Spleen (tissue), 11 donors: ENCODE results near the gene MYT1. TPM values are rescaled to one million over a fixed set of nuclear protein-coding genes. Genes with fewer than 3 reads are reported as not detected.
"Not testable (repeated sequence)": the region's sequence is repeated elsewhere in the genome, so short reads cannot be mapped to it uniquely, and the experiment has no call there.

ENCODE experiments used
- DNase-seq: peaks from one replicate; pipeline ENCODE4 v3.0.0-alpha.2; 2020
- H3K27ac ChIP-seq, 8 donors: fragments of 200-600 bp; sonication (generic) in 7 of 8; 1 replicate in 4 of 8; 2 replicates in 4 of 8; pipeline versions ENCODE4 v1.5.0 to v1.8.0; 2016 to 2021; ENCODE audit warnings: inconsistent platforms in 4 of 8, mild to moderate bottlenecking in 4 of 8, moderate library complexity in 1 of 8
- H3K27me3 ChIP-seq, 7 donors: fragments of 200-600 bp; sonication (generic) in 6 of 7; replicated peaks in 1 of 7; 1 replicate in 4 of 7; 2 replicates in 3 of 7; pipeline versions ENCODE4 v1.5.0 to v1.8.0; 2016 to 2021; ENCODE audit warnings: inconsistent platforms in 3 of 7, mild to moderate bottlenecking in 1 of 7
- H3K36me3 ChIP-seq, 6 donors: fragments of 200-600 bp; sonication (generic) in 5 of 6; 1 replicate in 4 of 6; 2 replicates in 2 of 6; pipeline versions ENCODE4 v1.5.0 to v1.8.0; 2016 to 2021; ENCODE audit warnings: inconsistent platforms in 2 of 6
- H3K4me1 ChIP-seq, 6 donors: fragments of 200-600 bp; sonication (generic) in 5 of 6; 1 replicate in 3 of 6; 2 replicates in 3 of 6; pipeline versions ENCODE4 v1.5.0 to v1.8.0; 2016 to 2021; ENCODE audit warnings: inconsistent platforms in 3 of 6
- H3K4me3 ChIP-seq, 8 donors: fragments of 200-600 bp; sonication (generic) in 7 of 8; 1 replicate in 4 of 8; 2 replicates in 4 of 8; pipeline versions ENCODE4 v1.5.0 to v1.8.0; 2016 to 2021; ENCODE audit warnings: inconsistent platforms in 4 of 8, mild to moderate bottlenecking in 4 of 8, moderate library complexity in 2 of 8
- H3K9me3 ChIP-seq, 8 donors: fragments of 200-600 bp; sonication (generic) in 7 of 8; 1 replicate in 4 of 8; 2 replicates in 4 of 8; pipeline versions ENCODE4 v1.5.0 to v1.8.0; 2016 to 2021; ENCODE audit warnings: inconsistent platforms in 4 of 8
- CTCF ChIP-seq, 11 experiments: fragments of 200-600 bp in 7 of 11; fragments of 450-650 bp in 4 of 11; sonication (generic) in 4 of 11; IDR thresholded peaks in 8 of 11; conservative IDR thresholded peaks in 3 of 11; 1 replicate in 7 of 11; 2 replicates in 4 of 11; pipeline versions ENCODE4 v1.4.0 to v1.8.0; 2016 to 2021; ENCODE audit warnings: antibody characterized with exemption in 11 of 11, inconsistent platforms in 4 of 11, mild to moderate bottlenecking in 1 of 11
- POLR2A ChIP-seq, 3 donors: fragments of 450-650 bp; IDR thresholded peaks; one replicate each; pipeline ENCODE4 v1.5.1; 2017; ENCODE audit warnings: antibody characterized with exemption in 3 of 3, mild to moderate bottlenecking in 1 of 3
- POLR2AphosphoS5 ChIP-seq, 3 donors: sonication (generic); formaldehyde crosslinking; IDR thresholded peaks; one replicate each; pipeline ENCODE4 v1.5.1; 2017; ENCODE audit warnings: antibody characterized with exemption in 3 of 3
- WGBS, 5 donors: extraction: QIAGEN DNeasy Blood & Tissue Kit in 3 of 5; methylation state at CpG; one replicate each; pipeline versions ENCODE4 v1.1.5 to v1.1.7; 2013 to 2018; 5-methylcytosine and 5-hydroxymethylcytosine counted together
- intact Hi-C: fragments of 100-400 bp; cut with DNase I; formaldehyde crosslinking; loops from one replicate; pipeline ENCODE4 v1.15.0; 2023; ENCODE audit warnings: low total_unique reads
- polyA plus RNA-seq, 3 donors: library from polyadenylated mRNA; stranded (reverse); fragments of 200-250 nt; gene quantifications; one replicate each; pipeline ENCODE4 v1.2.1, GENCODE V29; 2013
- total RNA-seq, 7 donors: library from RNA; depleted of rRNA in 3 of 7; stranded (reverse); fragments of >200 nt in 3 of 7; fragmentation: NEBNext Ultra II Directional in 4 of 7; extraction: Animal tissue kit (Norgen Biotek cat#: 25700) in 4 of 7; gene quantifications; one replicate each; pipeline versions ENCODE4 v1.1.0 to v1.2.1, GENCODE V29; 2016 to 2021
- donor health status: healthy with polysubstance abuse.
- donor health status: DM: no; HTN: no; CAD: no; lungs with moderate emphysema.
- donor health status: DM: no; HTN: no; CAD: no.
- donor health status: Bipolar disorder and iron deficiency.
- donor health status: healthy.
- donor health status: DM: no; HTN: no; CAD: no.
- donor health status: DM: yes; HTN: yes; CAD: no.

Gene MYT1
- total and polyA plus RNA-seq, 10 donors: 0.08 to 2.2 (median 0.60) TPM; not detected in 3

- 82 to 90% (median 88%) methylated on average over 10 of the region's 10 CpGs for WGBS, 5 donors
- Histone ChIP-seq H3K4me3 (no peak overlapping the region), H3K27me3 (peaks cover 0 to 33% (median 4%) of the 10 kb centered on the region in 7 donors), H3K9me3 (no peaks in the 10 kb centered on the region), H3K36me3 (no peaks in the 10 kb centered on the region), H3K4me1 (no peaks in the 10 kb centered on the region), H3K27ac (no peak overlapping the region)
- intact Hi-C loops: no loop called here
- TF ChIP-seq POLR2AphosphoS5 (IDR thresholded peaks at IDR 0.05): no peak
- TF ChIP-seq CTCF (IDR thresholded peaks at IDR 0.05 in 8 of 11, conservative IDR thresholded peaks at IDR 0.05 in 3 of 11): no peak
- TF ChIP-seq POLR2A (IDR thresholded peaks at IDR 0.05): no peak
- peak; percentile 34 for DNase-seq
These were observed 33.4 kb upstream of the MYT1 start for GRCh38 chr20:64130876-64131275.

GRCh38 chr20:64131406-64131805 is 32.8 kb upstream of the MYT1 start:
- intact Hi-C loops: no loop called here
- H3K27me3 ChIP-seq: peaks cover 0 to 33% (median 4%) of the 10 kb centered on the region in 7 donors
- no peak overlapping the region for H3K27ac ChIP-seq
- H3K4me3 ChIP-seq: no peak overlapping the region
- no peaks in the 10 kb centered on the region for H3K9me3 ChIP-seq
- no peaks in the 10 kb centered on the region for H3K36me3 ChIP-seq
- no peaks in the 10 kb centered on the region for H3K4me1 ChIP-seq
- peak; percentile 33 for DNase-seq
- 85 to 96% (median 87%) methylated on average over 4 of the region's 4 CpGs for WGBS, 5 donors
- no peak for TF ChIP-seq POLR2AphosphoS5 (IDR thresholded peaks at IDR 0.05)
- no peak for TF ChIP-seq CTCF (IDR thresholded peaks at IDR 0.05 in 8 of 11, conservative IDR thresholded peaks at IDR 0.05 in 3 of 11)
- no peak for TF ChIP-seq POLR2A (IDR thresholded peaks at IDR 0.05)

GRCh38 chr20:64133951-64134407 is 30.3 kb upstream of the MYT1 start:
- no peaks in the 10 kb centered on the region for H3K9me3 ChIP-seq
- H3K27ac ChIP-seq: no peak overlapping the region
- WGBS, 5 donors: 51 to 61% (median 56%) methylated on average over 8 of the region's 8 CpGs
- TF ChIP-seq POLR2AphosphoS5 (IDR thresholded peaks at IDR 0.05): no peak
- peaks cover 0 to 38% (median 4%) of the 10 kb centered on the region in 7 donors for H3K27me3 ChIP-seq
- no peaks in the 10 kb centered on the region for H3K4me1 ChIP-seq
- peak; percentile 43 for DNase-seq
- H3K36me3 ChIP-seq: no peaks in the 10 kb centered on the region
- H3K4me3 ChIP-seq: no peak overlapping the region
- intact Hi-C loops: no loop called here

- intact Hi-C loops: not testable (repeated sequence)
- WGBS, 5 donors: 72 to 84% (median 78%) methylated on average over 20 of the region's 20 CpGs
These were observed 29.5 kb upstream of the MYT1 start for GRCh38 chr20:64134744-64135143.

GRCh38 chr20:64136004-64136710 is 28.1 kb upstream of the MYT1 start:
- Histone ChIP-seq H3K27me3 (peaks cover 0 to 29% (median 4%) of the 10 kb centered on the region in 7 donors), H3K9me3 (no peaks in the 10 kb centered on the region), H3K4me3 (no peak overlapping the region), H3K4me1 (no peaks in the 10 kb centered on the region), H3K27ac (no peak overlapping the region), H3K36me3 (no peaks in the 10 kb centered on the region)
- TF ChIP-seq CTCF (IDR thresholded peaks at IDR 0.05 in 8 of 11, conservative IDR thresholded peaks at IDR 0.05 in 3 of 11): no peak
- TF ChIP-seq POLR2AphosphoS5 (IDR thresholded peaks at IDR 0.05): no peak
- no peak for TF ChIP-seq POLR2A (IDR thresholded peaks at IDR 0.05)
- DNase-seq: peak; percentile 27
- 85 to 90% (median 88%) methylated on average over 31 to 32 of the region's 32 CpGs for WGBS, 5 donors
- intact Hi-C loops: no loop called here

More at GRCh38 chr20:64134744-64135143, 29.5 kb upstream of the MYT1 start:
- H3K4me1 ChIP-seq, H3K4me3 ChIP-seq, H3K9me3 ChIP-seq, H3K27ac ChIP-seq, H3K36me3 ChIP-seq: not testable (repeated sequence)
- peak; percentile 29 for DNase-seq
- H3K27me3 ChIP-seq: peaks cover 0 to 30% (median under 1%) of the 10 kb centered on the region in 7 donors
